DOHH2 (cell line): ENCODE data around the gene SLC12A2.
A peak's percentile ranks its signal among the peaks of the same experiment; 100 is the strongest.

Experiments
- H3F3A ChIP-seq: fragments of 200-600 bp; sonication (generic), shearing (Covaris generic); 2 replicates; pipeline ENCODE4 v1.6.0; 2016; ENCODE audit warnings: antibody characterized with exemption, mild to moderate bottlenecking; ENCODE audit not compliant: control insufficient read depth, insufficient read depth
- H3K27ac ChIP-seq: fragments of 200-600 bp; sonication (generic); 2 replicates; pipeline ENCODE4 v1.5.1; 2014; ENCODE audit warnings: low read depth, mild to moderate bottlenecking, low read length, moderate library complexity
- H3K27me3 ChIP-seq: fragments of 200-600 bp; sonication (generic); 2 replicates; pipeline ENCODE4 v1.6.1; 2014; ENCODE audit warnings: mild to moderate bottlenecking, low read length, mixed read lengths; ENCODE audit not compliant: control insufficient read depth
- H3K36me3 ChIP-seq: fragments of 200-600 bp; sonication (generic); 2 replicates; pipeline ENCODE4 v1.6.1; 2014; ENCODE audit warnings: mild to moderate bottlenecking, low read length, moderate library complexity, mixed read lengths; ENCODE audit not compliant: control insufficient read depth
- H3K4me1 ChIP-seq: fragments of 200-600 bp; sonication (generic); 2 replicates; pipeline ENCODE4 v1.6.1; 2014; ENCODE audit warnings: mild to moderate bottlenecking, low read length, mixed read lengths; ENCODE audit not compliant: control insufficient read depth
- H3K4me2 ChIP-seq: fragments of 200-600 bp; sonication (generic); 2 replicates; pipeline ENCODE4 v1.6.0; 2014; ENCODE audit warnings: mild to moderate bottlenecking, low read length, moderate library complexity
- H3K4me3 ChIP-seq: fragments of 200-600 bp; sonication (generic); 2 replicates; pipeline ENCODE4 v1.5.1; 2014; ENCODE audit warnings: mild to moderate bottlenecking, low read length, mixed read lengths
- H3K79me2 ChIP-seq: fragments of 200-600 bp; sonication (generic); 2 replicates; pipeline ENCODE4 v1.6.1; 2014; ENCODE audit warnings: mild to moderate bottlenecking, low read length, mixed read lengths; ENCODE audit not compliant: control insufficient read depth
- H3K9me2 ChIP-seq: fragments of 200-600 bp; sonication (generic); replicated peaks from 2 replicates; pipeline ENCODE4 v1.6.1; 2014; ENCODE audit warnings: mild to moderate bottlenecking, low read length, mixed read lengths; ENCODE audit not compliant: control insufficient read depth
- H3K9me3 ChIP-seq: fragments of 200-600 bp; sonication (generic); 2 replicates; pipeline ENCODE4 v1.6.1; 2014; ENCODE audit warnings: antibody characterized with exemption, low read length, mixed read lengths; ENCODE audit not compliant: control insufficient read depth, insufficient read depth
- H4K20me1 ChIP-seq: fragments of 200-600 bp; sonication (generic); 2 replicates; pipeline ENCODE4 v1.6.0; 2014; ENCODE audit warnings: low read depth, mild to moderate bottlenecking, antibody characterized with exemption, low read length, moderate library complexity; ENCODE audit not compliant: control insufficient read depth, insufficient read depth
- EZH2phosphoT487 ChIP-seq: fragments of 200-600 bp; sonication (generic); IDR thresholded peaks from 2 replicates; pipeline ENCODE4 v1.6.1; 2017; ENCODE audit warnings: borderline replicate concordance, mild to moderate bottlenecking, antibody characterized with exemption, low read length, moderate library complexity, mixed read lengths
- TF ChIP-seq, protein P1 (sequence below): fragments of 200-600 bp; sonication (generic); IDR thresholded peaks from one replicate; pipeline ENCODE4 v1.5.1; 2014; ENCODE audit warnings: antibody characterized with exemption, mild to moderate bottlenecking, low read depth, low read length; ENCODE audit not compliant: poor library complexity, severe bottlenecking

The SLC12A2 gene

GRCh38 chr5:128084228-128085167 is 932 bp downstream of the SLC12A2 start:
- Histone ChIP-seq H3K4me2 (peak overlapping the region; percentile 80), H3K4me1 (peaks cover 40% of the 10 kb centered on the region), H3K36me3 (peaks cover 50% of the 10 kb centered on the region), H3K27me3 (no peaks in the 10 kb centered on the region), H4K20me1 (peaks cover 6% of the 10 kb centered on the region; the same call in 1 of the 2 replicates), H3K9me2 (no peaks in the 10 kb centered on the region), H3K27ac (no peak overlapping the region), H3K9me3 (no peaks in the 10 kb centered on the region), H3F3A (peaks cover 3% of the 10 kb centered on the region), H3K4me3 (peak overlapping the region; percentile 85), H3K79me2 (peaks cover 91% of the 10 kb centered on the region)
- TF ChIP-seq, protein P1, sequence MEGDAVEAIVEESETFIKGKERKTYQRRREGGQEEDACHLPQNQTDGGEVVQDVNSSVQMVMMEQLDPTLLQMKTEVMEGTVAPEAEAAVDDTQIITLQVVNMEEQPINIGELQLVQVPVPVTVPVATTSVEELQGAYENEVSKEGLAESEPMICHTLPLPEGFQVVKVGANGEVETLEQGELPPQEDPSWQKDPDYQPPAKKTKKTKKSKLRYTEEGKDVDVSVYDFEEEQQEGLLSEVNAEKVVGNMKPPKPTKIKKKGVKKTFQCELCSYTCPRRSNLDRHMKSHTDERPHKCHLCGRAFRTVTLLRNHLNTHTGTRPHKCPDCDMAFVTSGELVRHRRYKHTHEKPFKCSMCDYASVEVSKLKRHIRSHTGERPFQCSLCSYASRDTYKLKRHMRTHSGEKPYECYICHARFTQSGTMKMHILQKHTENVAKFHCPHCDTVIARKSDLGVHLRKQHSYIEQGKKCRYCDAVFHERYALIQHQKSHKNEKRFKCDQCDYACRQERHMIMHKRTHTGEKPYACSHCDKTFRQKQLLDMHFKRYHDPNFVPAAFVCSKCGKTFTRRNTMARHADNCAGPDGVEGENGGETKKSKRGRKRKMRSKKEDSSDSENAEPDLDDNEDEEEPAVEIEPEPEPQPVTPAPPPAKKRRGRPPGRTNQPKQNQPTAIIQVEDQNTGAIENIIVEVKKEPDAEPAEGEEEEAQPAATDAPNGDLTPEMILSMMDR, result no peak
- no peak for TF ChIP-seq EZH2phosphoT487

- no peak for TF ChIP-seq EZH2phosphoT487
- TF ChIP-seq, protein P1, result no peak
- Histone ChIP-seq H3K4me2 (peak overlapping the region; percentile 80), H3K9me3 (no peaks in the 10 kb centered on the region), H3K4me1 (peaks cover 31% of the 10 kb centered on the region), H3K27ac (no peak overlapping the region), H3K4me3 (peak overlapping the region; percentile 85), H3K79me2 (peaks cover 91% of the 10 kb centered on the region), H3K9me2 (no peaks in the 10 kb centered on the region), H3K27me3 (no peaks in the 10 kb centered on the region), H3K36me3 (peaks cover 49% of the 10 kb centered on the region), H4K20me1 (peaks cover 6% of the 10 kb centered on the region; the same call in 1 of the 2 replicates), H3F3A (peaks cover 3% of the 10 kb centered on the region)
Observed at GRCh38 chr5:128085413-128085812, 1.8 kb downstream of the SLC12A2 start.

- peaks cover 74% of the 10 kb centered on the region for H3K36me3 ChIP-seq
- peaks cover 100% of the 10 kb centered on the region for H3K79me2 ChIP-seq
- H3K4me1 ChIP-seq, result peaks cover 13% of the 10 kb centered on the region
Observed at GRCh38 chr5:128091579-128091978, 8.0 kb downstream of the SLC12A2 start.

More at GRCh38 chr5:128091579-128091978, 8.0 kb downstream of the SLC12A2 start:
- H3K27ac ChIP-seq, result no peak overlapping the region
- H3K9me2 ChIP-seq, result no peaks in the 10 kb centered on the region
- TF ChIP-seq EZH2phosphoT487, result no peak
- TF ChIP-seq, protein P1, result no peak
- no peaks in the 10 kb centered on the region; the same call in 1 of the 2 replicates for H3F3A ChIP-seq
- H3K4me3 ChIP-seq, result no peak overlapping the region
- no peaks in the 10 kb centered on the region for H4K20me1 ChIP-seq
- no peak overlapping the region for H3K4me2 ChIP-seq
- H3K27me3 ChIP-seq, result no peaks in the 10 kb centered on the region
- peaks cover 21% of the 10 kb centered on the region for H3K9me3 ChIP-seq
